Ovary (tissue), 9 donors: Measurements from ENCODE around the gene SMAD9. TPM values are rescaled to one million over a fixed set of nuclear protein-coding genes. Genes with fewer than 3 reads are reported as not detected.

Experiments
- DNase-seq, 5 donors: peaks; one replicate each; pipeline ENCODE4 v3.0.0-alpha.2; 2019 to 2020
- H3K27ac ChIP-seq, 2 donors: fragments of 200-600 bp; one replicate each; pipeline versions ENCODE4 v1.5.1 to v1.8.0; 2019 to 2022
- H3K27me3 ChIP-seq: fragments of 200-600 bp; one replicate; pipeline ENCODE4 v1.8.0; 2022
- H3K36me3 ChIP-seq: fragments of 200-600 bp; sonication (generic); one replicate; pipeline ENCODE4 v1.5.1; 2019
- H3K4me1 ChIP-seq: one replicate; pipeline ENCODE4 v1.8.1; 2013; ENCODE audit warnings: mild to moderate bottlenecking, moderate library complexity; ENCODE audit not compliant: insufficient read depth
- H3K4me3 ChIP-seq: fragments of 200-600 bp; sonication (generic); one replicate; pipeline ENCODE4 v1.5.1; 2017
- H3K9me3 ChIP-seq, 2 donors: fragments of 200-600 bp in 1 of 2; sonication (generic) in 1 of 2; one replicate each; pipeline versions ENCODE4 v1.5.1 to v1.8.1; 2013 to 2019; ENCODE audit warnings: mild to moderate bottlenecking in 1 of 2, moderate library complexity in 1 of 2
- CTCF ChIP-seq, 3 donors: fragments of 450-650 bp in 2 of 3; fragments of 200-600 bp in 1 of 3; IDR thresholded peaks; one replicate each; pipeline versions ENCODE4 v1.5.1 to v1.8.0; 2016 to 2022; ENCODE audit warnings: antibody characterized with exemption in 3 of 3, mild to moderate bottlenecking in 1 of 3
- EP300 ChIP-seq: sonication (generic); formaldehyde crosslinking; IDR thresholded peaks from one replicate; pipeline ENCODE4 v1.6.1; 2017; ENCODE audit warnings: antibody characterized with exemption
- POLR2A ChIP-seq: fragments of 450-650 bp; IDR thresholded peaks from one replicate; pipeline ENCODE4 v1.6.1; 2017; ENCODE audit warnings: antibody characterized with exemption, mild to moderate bottlenecking, moderate library complexity
- WGBS, 3 donors: extraction: QIAGEN DNeasy Blood & Tissue Kit in 1 of 3; methylation state at CpG; one replicate each; pipeline versions ENCODE4 v1.1.5 to v1.1.7; 2013 to 2017; 5-methylcytosine and 5-hydroxymethylcytosine counted together
- intact Hi-C, 4 donors: fragments of 100-400 bp; cut with DNase I; formaldehyde crosslinking; loops; one replicate each; pipeline versions ENCODE4 v1.11.0 to v1.15.1; 2022 to 2023
- polyA plus RNA-seq, 2 donors: library from polyadenylated mRNA; stranded (reverse); fragments of 200-250 nt in 1 of 2; fragments of 350-450 nt in 1 of 2; fragmentation: Illumina TruSeq in 1 of 2; extraction: RNeasy Lipid Tissue Mini Kit (QIAGEN cat#74804) in 1 of 2; gene quantifications; one replicate each; pipeline ENCODE4 v1.2.3, GENCODE V29; 2013 to 2014
- total RNA-seq, 7 donors: library from RNA; depleted of rRNA in 2 of 7; stranded (reverse); fragments of >200 nt in 2 of 7; fragmentation: NEBNext Ultra II Directional in 3 of 7; extraction: Animal tissue kit (Norgen Biotek cat#: 25700) in 3 of 7; gene quantifications; one replicate each; pipeline versions ENCODE4 v1.1.0 to v1.2.4, GENCODE V29; 2016 to 2023
- donor health status: DM: no; HTN: no; CAD: no; lungs with moderate emphysema.
- donor health status: DM: no; HTN: no; CAD: no.
- donor health status: Bipolar disorder and iron deficiency.
- donor health status: DM: yes; HTN: yes; CAD: no.
- donor health status: DM: no; HTN: no; CAD: no.
- donor health status: DM: yes; HTN: yes; CAD: no.

Gene SMAD9
- total and polyA plus RNA-seq, 9 donors: 7.6 to 26.5 (median 11.7) TPM

GRCh38 chr13:36795463-36795862 lies 124.6 kb downstream of the SMAD9 start:
- no peak for DNase-seq
- Histone ChIP-seq H3K4me3 (no peak overlapping the region), H3K36me3 (no peaks in the 10 kb centered on the region), H3K27ac (no peak overlapping the region), H3K4me1 (no peaks in the 10 kb centered on the region), H3K27me3 (no peaks in the 10 kb centered on the region), H3K9me3 (no peaks in the 10 kb centered on the region)
- intact Hi-C loops: no loop called here
- no peak for TF ChIP-seq EP300
- TF ChIP-seq CTCF (IDR thresholded peaks at IDR 0.05): no peak
- no peak for TF ChIP-seq POLR2A
- 69 to 79% (median 73%) methylated on average over 6 of the region's 6 CpGs for WGBS, 3 donors

Other genes with a start within 250 kb of the SMAD9 start
- gene SERTM1, start 246.2 kb downstream of the SMAD9 start, total RNA-seq: 10 to 100 TPM in 3 of 7 donors, 1 to 10 TPM in 3, under 1 TPM in 1; 0.68 to 65.1 (median 3.3) TPM
- gene SERTM1, start 246.2 kb downstream of the SMAD9 start, polyA plus RNA-seq: 10 to 100 TPM in 1 of 2 donors, 1 to 10 TPM in 1; 1.7 to 13.9 TPM
- gene RFXAP, start 101.0 kb downstream of the SMAD9 start, total RNA-seq: 10 to 100 TPM in 1 of 7 donors, 1 to 10 TPM in 6; 6.9 to 10.9 (median 7.8) TPM
- gene RFXAP, start 101.0 kb downstream of the SMAD9 start, polyA plus RNA-seq: 1 to 10 TPM; 5.4 to 6.3 TPM
- 10 to 100 TPM; 19.8 to 36.0 (median 23.8) TPM for gene ALG5, start 79.1 kb upstream of the SMAD9 start, total RNA-seq
- gene ALG5, start 79.1 kb upstream of the SMAD9 start, polyA plus RNA-seq: 10 to 100 TPM; 24.9 to 37.7 TPM
- gene EXOSC8, start 80.5 kb upstream of the SMAD9 start, total RNA-seq: 10 to 100 TPM; 26.1 to 68.2 (median 34.2) TPM
- gene EXOSC8, start 80.5 kb upstream of the SMAD9 start, polyA plus RNA-seq: 10 to 100 TPM; 33.2 to 37.5 TPM
- gene SUPT20H, start 139.4 kb upstream of the SMAD9 start, total RNA-seq: 10 to 100 TPM; 36.6 to 57.1 (median 50.9) TPM
- 100 to 1,000 TPM in 1 of 2 donors, 10 to 100 TPM in 1; 31.7 to 108 TPM for gene SUPT20H, start 139.4 kb upstream of the SMAD9 start, polyA plus RNA-seq
- gene CSNK1A1L, start 185.4 kb upstream of the SMAD9 start, total RNA-seq: not detected
- not detected for gene CSNK1A1L, start 185.4 kb upstream of the SMAD9 start, polyA plus RNA-seq